ENCODE measurements around the gene OR2A5.
"Not testable (repeated sequence)": the region's sequence is repeated elsewhere in the genome, so short reads cannot be mapped to it uniquely, and the experiment has no call there.

OR2A5 gene

GRCh38 chr7:144032985-144033709 is 15.6 kb upstream of the OR2A5 start:
- no peak for DNase-seq (ENCODE audit: low read depth, low spot score)

- DNase-seq (ENCODE audit: low read depth, low spot score), result no peak
These were observed 13.4 kb upstream of the OR2A5 start for GRCh38 chr7:144035385-144035784.

GRCh38 chr7:144036302-144036885 is 12.4 kb upstream of the OR2A5 start:
- no peak for DNase-seq (ENCODE audit: low read depth, low spot score)

- DNase-seq (ENCODE audit: low read depth, low spot score), result no peak
These were observed 11.2 kb upstream of the OR2A5 start for GRCh38 chr7:144037414-144038035.

- no peak for DNase-seq (ENCODE audit: low read depth, low spot score)
These were observed 9.9 kb upstream of the OR2A5 start for GRCh38 chr7:144038887-144039286.

GRCh38 chr7:144049491-144049890 is 743 bp downstream of the OR2A5 start:
- no peak for DNase-seq (ENCODE audit: low read depth, low spot score)

- DNase-seq (ENCODE audit: low read depth, low spot score), result no peak
These were observed 1.3 kb downstream of the OR2A5 start for GRCh38 chr7:144050093-144050492.

- DNase-seq (ENCODE audit: low read depth, low spot score), result not testable (repeated sequence)
These were observed 2.1 kb downstream of the OR2A5 start for GRCh38 chr7:144050884-144051283.

- DNase-seq (ENCODE audit: low read depth, low spot score), result no peak
These were observed 9.2 kb downstream of the OR2A5 start for GRCh38 chr7:144057954-144058353.

- no peak for DNase-seq (ENCODE audit: low read depth, low spot score)
These were observed 15.0 kb downstream of the OR2A5 start for GRCh38 chr7:144063710-144064109.

- DNase-seq (ENCODE audit: low read depth, low spot score), result no peak
These were observed 20.8 kb downstream of the OR2A5 start, which contains the start of gene OR2A25 for GRCh38 chr7:144069511-144069910. OR2A25 (plus strand) TSS chr7:144069811; CDS start chr7:144074220, 4,409 bp downstream.

GRCh38 chr7:144069953-144070352 is 21.2 kb downstream of the OR2A5 start:
- DNase-seq (ENCODE audit: low read depth, low spot score), result no peak

- DNase-seq (ENCODE audit: low read depth, low spot score), result no peak
These were observed 25.6 kb downstream of the OR2A5 start for GRCh38 chr7:144074374-144074773.

GRCh38 chr7:144085978-144086377 is 37.2 kb downstream of the OR2A5 start, which contains the start of gene OR2A12:
OR2A12 (plus strand) TSS chr7:144086278; CDS start chr7:144095108, 8,830 bp downstream.
- DNase-seq (ENCODE audit: low read depth, low spot score), result no peak

- DNase-seq (ENCODE audit: low read depth, low spot score), result no peak
These were observed 38.0 kb downstream of the OR2A5 start for GRCh38 chr7:144086730-144087129.

- no peak for DNase-seq (ENCODE audit: low read depth, low spot score)
These were observed 38.5 kb downstream of the OR2A5 start for GRCh38 chr7:144087230-144087629.

- no peak for DNase-seq (ENCODE audit: low read depth, low spot score)
These were observed 41.9 kb downstream of the OR2A5 start for GRCh38 chr7:144090667-144091066.

- no peak for DNase-seq (ENCODE audit: low read depth, low spot score)
These were observed 50.0 kb downstream of the OR2A5 start for GRCh38 chr7:144098776-144099175.

GRCh38 chr7:144100607-144101006 is 51.9 kb downstream of the OR2A5 start:
- no peak for DNase-seq (ENCODE audit: low read depth, low spot score)

GRCh38 chr7:144102041-144102440 is 53.3 kb downstream of the OR2A5 start:
- DNase-seq (ENCODE audit: low read depth, low spot score), result no peak

GRCh38 chr7:144105211-144105610 is 56.5 kb downstream of the OR2A5 start:
- no peak for DNase-seq (ENCODE audit: low read depth, low spot score)
